ENCODE measurements around the gene GRK6. TPM values are rescaled to one million over a fixed set of nuclear protein-coding genes. Genes with fewer than 3 reads are reported as not detected.
A peak's percentile ranks its signal among the peaks of the same experiment; 100 is the strongest.

GRK6 gene
- total RNA-seq, 4 donors from 2014 or later: 29.1 to 44.7 (median 36.3) TPM

- Histone ChIP-seq H3K27ac (replicated peaks in 1 of 4) (no peak overlapping the region), H3K36me3 (no peaks in the 10 kb centered on the region), H3K9me3 (no peaks in the 10 kb centered on the region), H3K4me3 (no peak overlapping the region), H3K27me3 (peaks cover 0 to 13% (median 0%) of the 10 kb centered on the region in 4 donors), H3K4me1 (peaks cover 5 to 7% (median 7%) of the 10 kb centered on the region in 4 donors)
- no peak for DNase-seq (ENCODE audit: extremely low spot score)
- TF ChIP-seq, protein P1, sequence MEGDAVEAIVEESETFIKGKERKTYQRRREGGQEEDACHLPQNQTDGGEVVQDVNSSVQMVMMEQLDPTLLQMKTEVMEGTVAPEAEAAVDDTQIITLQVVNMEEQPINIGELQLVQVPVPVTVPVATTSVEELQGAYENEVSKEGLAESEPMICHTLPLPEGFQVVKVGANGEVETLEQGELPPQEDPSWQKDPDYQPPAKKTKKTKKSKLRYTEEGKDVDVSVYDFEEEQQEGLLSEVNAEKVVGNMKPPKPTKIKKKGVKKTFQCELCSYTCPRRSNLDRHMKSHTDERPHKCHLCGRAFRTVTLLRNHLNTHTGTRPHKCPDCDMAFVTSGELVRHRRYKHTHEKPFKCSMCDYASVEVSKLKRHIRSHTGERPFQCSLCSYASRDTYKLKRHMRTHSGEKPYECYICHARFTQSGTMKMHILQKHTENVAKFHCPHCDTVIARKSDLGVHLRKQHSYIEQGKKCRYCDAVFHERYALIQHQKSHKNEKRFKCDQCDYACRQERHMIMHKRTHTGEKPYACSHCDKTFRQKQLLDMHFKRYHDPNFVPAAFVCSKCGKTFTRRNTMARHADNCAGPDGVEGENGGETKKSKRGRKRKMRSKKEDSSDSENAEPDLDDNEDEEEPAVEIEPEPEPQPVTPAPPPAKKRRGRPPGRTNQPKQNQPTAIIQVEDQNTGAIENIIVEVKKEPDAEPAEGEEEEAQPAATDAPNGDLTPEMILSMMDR (IDR thresholded peaks at IDR 0.05): peak; percentile 39 to 52 (median 48)
- TF ChIP-seq POLR2AphosphoS5 (IDR thresholded peaks at IDR 0.05) (peak in 1 of 2 donors; percentile 42), POLR2A (IDR thresholded peaks at IDR 0.05; ENCODE audit: low read depth) (no peak)
- intact Hi-C loops (cut with DNase I): no loop called here
- WGBS: 40% methylated on average over 7 of the region's 11 CpGs
Measured at GRCh38 chr5:177382423-177383029, 44.0 kb upstream of the GRK6 start.

DNA sequence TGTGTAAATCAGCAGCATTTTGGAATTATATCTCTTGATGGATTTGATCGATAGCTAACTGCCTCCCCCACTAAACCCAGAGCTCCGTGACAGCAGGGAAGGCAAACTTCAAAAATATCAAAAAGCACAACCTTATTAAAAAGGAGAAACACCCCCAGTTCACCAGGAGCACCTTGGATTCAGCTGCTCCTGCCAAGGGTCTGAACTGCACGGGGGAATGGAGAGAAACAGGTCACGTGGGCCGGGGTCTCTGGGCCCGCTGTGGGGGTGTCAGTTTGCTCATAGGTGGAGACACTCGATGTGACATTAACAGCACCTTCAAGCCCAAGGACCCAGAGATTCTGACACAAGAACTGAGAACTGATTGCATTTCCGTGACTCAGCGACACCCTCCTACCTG is 43.3 kb upstream of the GRK6 start:
- intact Hi-C loops (cut with DNase I): no loop called here
- peaks cover 0 to 19% (median 0%) of the 10 kb centered on the region in 4 donors for H3K27me3 ChIP-seq
- no peak for DNase-seq (ENCODE audit: extremely low spot score)
- H3K4me1 ChIP-seq: peaks cover 5 to 7% (median 7%) of the 10 kb centered on the region in 4 donors
- no peaks in the 10 kb centered on the region for H3K36me3 ChIP-seq
- WGBS: 87% methylated on average over 9 of the region's 9 CpGs
- no peaks in the 10 kb centered on the region for H3K9me3 ChIP-seq
- no peak overlapping the region for H3K27ac ChIP-seq (replicated peaks in 1 of 4)
- TF ChIP-seq POLR2AphosphoS5 (IDR thresholded peaks at IDR 0.05) (no peak), EP300 (IDR thresholded peaks at IDR 0.05) (no peak), POLR2A (IDR thresholded peaks at IDR 0.05; ENCODE audit: low read depth) (no peak)
- TF ChIP-seq, protein P1 (IDR thresholded peaks at IDR 0.05): no peak
- H3K4me3 ChIP-seq: no peak overlapping the region

DNA sequence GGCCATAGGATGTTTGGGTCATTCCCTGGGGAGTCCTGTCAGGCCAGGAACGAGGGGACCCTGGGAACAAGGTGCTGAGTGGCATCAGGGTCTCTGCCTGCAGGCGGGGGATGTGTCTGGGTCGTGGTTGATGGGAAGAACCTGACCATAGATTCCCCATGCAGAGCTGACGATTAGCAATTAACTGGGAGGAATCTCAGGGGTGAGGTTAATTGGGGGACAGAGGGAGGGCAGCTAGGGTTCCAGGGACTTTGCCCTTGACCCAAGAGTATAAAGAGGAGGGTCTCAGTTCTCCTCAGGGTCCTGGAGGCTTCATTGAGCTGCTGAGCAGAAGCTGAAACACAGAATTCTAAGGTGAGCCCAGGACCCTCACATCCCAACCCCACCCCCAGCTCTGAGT is 42.3 kb upstream of the GRK6 start, which contains the start of gene SLC34A1:
Gene SLC34A1, plus strand, starts transcription at position 301 of the 400 bp plus-strand sequence. CDS start 1,308 bp downstream, outside the sequence.
- intact Hi-C loops (cut with DNase I): no loop called here
- TF ChIP-seq EP300 (IDR thresholded peaks at IDR 0.05) (no peak), POLR2A (IDR thresholded peaks at IDR 0.05; ENCODE audit: low read depth) (no peak), POLR2AphosphoS5 (IDR thresholded peaks at IDR 0.05) (no peak)
- TF ChIP-seq, protein P1 (IDR thresholded peaks at IDR 0.05): no peak
- Histone ChIP-seq H3K4me3 (no peak within 1 kb of the TSS), H3K4me1 (peaks cover 5 to 14% (median 7%) of the 10 kb centered on the region in 4 donors), H3K9me3 (no peaks in the 10 kb centered on the region), H3K36me3 (no peaks in the 10 kb centered on the region), H3K27ac (replicated peaks in 1 of 4) (no peak within 1 kb of the TSS), H3K27me3 (peaks cover 0 to 26% (median 0%) of the 10 kb centered on the region in 4 donors)
- WGBS: no CpG with 5 or more reads among the region's 4 CpGs
- no peak for DNase-seq (ENCODE audit: extremely low spot score)

- no peak overlapping the region for H3K4me3 ChIP-seq
- WGBS: 49% methylated on average over 5 of the region's 11 CpGs
- intact Hi-C loops (cut with DNase I): loop anchor here (5.0 kb wide), 1 partner anchor 68 kb away; no protein-coding TSS in a partner anchor
- H3K27me3 ChIP-seq: peaks cover 0 to 33% (median 0%) of the 10 kb centered on the region in 4 donors
- no peaks in the 10 kb centered on the region for H3K9me3 ChIP-seq
- no peak overlapping the region for H3K27ac ChIP-seq (replicated peaks in 1 of 4)
- H3K4me1 ChIP-seq: peaks cover 5 to 28% (median 19%) of the 10 kb centered on the region in 4 donors
- TF ChIP-seq EP300 (IDR thresholded peaks at IDR 0.05): no peak
- TF ChIP-seq POLR2AphosphoS5 (IDR thresholded peaks at IDR 0.05): no peak
- TF ChIP-seq, protein P1 (IDR thresholded peaks at IDR 0.05): no peak
- no peak for DNase-seq (ENCODE audit: extremely low spot score)
- H3K36me3 ChIP-seq: no peaks in the 10 kb centered on the region
Measured at GRCh38 chr5:177385720-177386119, 40.8 kb upstream of the GRK6 start.
